HG02610 (cell line): ENCODE results near the gene ANKRD34C.
"Not testable (repeated sequence)": the region's sequence is repeated elsewhere in the genome, so short reads cannot be mapped to it uniquely, and the experiment has no call there.

Source experiments
- ATAC-seq: cut with Tn5 transposase; IDR thresholded peaks from one replicate; pipeline ENCODE4 v1.9.1; 2021; ENCODE audit warnings: mild to moderate bottlenecking, moderate library complexity; ENCODE audit not compliant: unreplicated experiment

ANKRD34C gene

GRCh38 chr15:79310985-79311900 lies 28.7 kb downstream of the ANKRD34C start, which contains the start of gene TMED3:
TSS of gene TMED3 (plus strand) at chr15:79311112. CDS start at chr15:79311250, 138 bp downstream.
- peak; percentile 93 for ATAC-seq

GRCh38 chr15:79311901-79312553 lies 29.5 kb downstream of the ANKRD34C start:
- ATAC-seq: no peak

GRCh38 chr15:79314186-79314585 lies 31.7 kb downstream of the ANKRD34C start:
- no peak for ATAC-seq

- no peak for ATAC-seq
Measured at GRCh38 chr15:79314811-79315210, 32.3 kb downstream of the ANKRD34C start.

- ATAC-seq: no peak
Measured at GRCh38 chr15:79315623-79316328, 33.3 kb downstream of the ANKRD34C start.

GRCh38 chr15:79316864-79317263 lies 34.3 kb downstream of the ANKRD34C start:
- no peak for ATAC-seq

GRCh38 chr15:79319973-79320372 lies 37.5 kb downstream of the ANKRD34C start:
- ATAC-seq: not testable (repeated sequence)

GRCh38 chr15:79321876-79322275 lies 39.4 kb downstream of the ANKRD34C start:
- no peak for ATAC-seq

- ATAC-seq: no peak
Measured at GRCh38 chr15:79322306-79322705, 39.8 kb downstream of the ANKRD34C start.

- no peak for ATAC-seq
Measured at GRCh38 chr15:79322945-79323344, 40.4 kb downstream of the ANKRD34C start.

GRCh38 chr15:79329171-79329611 lies 46.7 kb downstream of the ANKRD34C start:
- ATAC-seq: no peak
